PC-9 (cell line): ENCODE data around the gene ZDHHC18. TPM values are rescaled to one million over a fixed set of nuclear protein-coding genes. Genes with fewer than 3 reads are reported as not detected.
A peak's percentile ranks its signal among the peaks of the same experiment; 100 is the strongest.

ENCODE experiments used
- BruUV-seq: library from RNA; stranded (reverse); fragments of 400-500 nt; replicated peaks from 2 replicates; lab custom pipeline; 2021; lab: Mats Ljungman, UMichigan
- CTCF ChIA-PET: fragments of 300-600 bp; sonication (Branson Sonifier 250); formaldehyde crosslinking; loops from one replicate; lab custom pipeline; 2022; ENCODE audit warnings: antibody characterized with exemption; lab: Charles Lee
- POLR2A ChIA-PET: fragments of 300-600 bp; sonication (Branson Sonifier 250); formaldehyde crosslinking; loops from one replicate; lab custom pipeline; 2022; ENCODE audit warnings: antibody characterized with exemption; ENCODE audit not compliant: unreplicated experiment; lab: Charles Lee
- DNase-seq, 2 experiments: peaks; one replicate each; pipeline versions ENCODE4 v3.0.0 to v3.0.0-alpha.2; 2015 to 2022; ENCODE audit warnings: mixed read lengths in 1 of 2
- H2AFZ ChIP-seq: fragments of 200-600 bp; sonication (generic); 2 replicates; pipeline ENCODE4 v1.8.1; 2017; ENCODE audit warnings: antibody characterized with exemption
- H3F3A ChIP-seq: fragments of 200-600 bp; sonication (generic); 2 replicates; pipeline ENCODE4 v1.8.1; 2017; ENCODE audit warnings: antibody characterized with exemption, mild to moderate bottlenecking, low read depth; ENCODE audit not compliant: insufficient read depth
- H3K27ac ChIP-seq: fragments of 200-600 bp; sonication (generic); 2 replicates; pipeline ENCODE4 v1.6.1; 2016; ENCODE audit warnings: mixed run types
- H3K27me3 ChIP-seq: fragments of 200-600 bp; sonication (generic); 2 replicates; pipeline ENCODE4 v1.6.1; 2016; ENCODE audit warnings: low read depth, mixed run types; ENCODE audit not compliant: insufficient read depth
- H3K36me3 ChIP-seq: fragments of 200-600 bp; sonication (generic); 2 replicates; pipeline ENCODE4 v1.6.1; 2016; ENCODE audit warnings: low read depth, mixed run types
- H3K4me1 ChIP-seq: fragments of 200-600 bp; sonication (generic); replicated peaks from 2 replicates; pipeline ENCODE4 v1.6.1; 2016; ENCODE audit warnings: mixed run types; ENCODE audit not compliant: insufficient read depth
- H3K4me2 ChIP-seq: fragments of 200-600 bp; sonication (generic); 2 replicates; pipeline ENCODE4 v1.6.1; 2017; ENCODE audit warnings: mixed run types
- H3K4me3 ChIP-seq: fragments of 200-600 bp; sonication (generic); 2 replicates; pipeline ENCODE4 v1.6.1; 2016; ENCODE audit warnings: mixed run types
- H3K79me2 ChIP-seq: fragments of 200-600 bp; sonication (generic); 2 replicates; pipeline ENCODE4 v1.6.1; 2017; ENCODE audit warnings: low read depth, mixed run types
- H3K9me2 ChIP-seq: fragments of 200-600 bp; sonication (generic); 2 replicates; pipeline ENCODE4 v1.8.1; 2017; ENCODE audit warnings: mild to moderate bottlenecking; ENCODE audit not compliant: insufficient read depth
- H3K9me3 ChIP-seq: fragments of 200-600 bp; sonication (generic); 2 replicates; pipeline ENCODE4 v1.8.1; 2016; ENCODE audit warnings: low read depth; ENCODE audit not compliant: insufficient read depth
- H4K20me1 ChIP-seq: fragments of 200-600 bp; sonication (generic); 2 replicates; pipeline ENCODE4 v1.8.1; 2017; ENCODE audit not compliant: insufficient read depth
- EZH2 ChIP-seq: fragments of 200-600 bp; sonication (generic); IDR thresholded peaks from 2 replicates; pipeline ENCODE4 v1.8.0; 2017; ENCODE audit warnings: antibody characterized with exemption, low read depth
- intact Hi-C: fragments of 100-400 bp; cut with micrococcal nuclease; formaldehyde crosslinking; loops from one replicate; pipeline ENCODE4 v1.10.0; 2022; ENCODE audit not compliant: unreplicated experiment
- total RNA-seq: library from RNA; stranded (reverse); gene quantifications from 2 replicates; pipeline ENCODE4 v1.2.3, GENCODE V29; 2021
- TF ChIP-seq, protein P1 (sequence below): fragments of 200-600 bp; sonication (generic); conservative IDR thresholded peaks from 2 replicates; pipeline ENCODE4 v1.6.1; 2017; ENCODE audit warnings: mixed run types, antibody characterized with exemption, mild to moderate bottlenecking, moderate library complexity

The ZDHHC18 gene
- total RNA-seq, 1 experiment from 2014 or later: 36.1 TPM

DNA sequence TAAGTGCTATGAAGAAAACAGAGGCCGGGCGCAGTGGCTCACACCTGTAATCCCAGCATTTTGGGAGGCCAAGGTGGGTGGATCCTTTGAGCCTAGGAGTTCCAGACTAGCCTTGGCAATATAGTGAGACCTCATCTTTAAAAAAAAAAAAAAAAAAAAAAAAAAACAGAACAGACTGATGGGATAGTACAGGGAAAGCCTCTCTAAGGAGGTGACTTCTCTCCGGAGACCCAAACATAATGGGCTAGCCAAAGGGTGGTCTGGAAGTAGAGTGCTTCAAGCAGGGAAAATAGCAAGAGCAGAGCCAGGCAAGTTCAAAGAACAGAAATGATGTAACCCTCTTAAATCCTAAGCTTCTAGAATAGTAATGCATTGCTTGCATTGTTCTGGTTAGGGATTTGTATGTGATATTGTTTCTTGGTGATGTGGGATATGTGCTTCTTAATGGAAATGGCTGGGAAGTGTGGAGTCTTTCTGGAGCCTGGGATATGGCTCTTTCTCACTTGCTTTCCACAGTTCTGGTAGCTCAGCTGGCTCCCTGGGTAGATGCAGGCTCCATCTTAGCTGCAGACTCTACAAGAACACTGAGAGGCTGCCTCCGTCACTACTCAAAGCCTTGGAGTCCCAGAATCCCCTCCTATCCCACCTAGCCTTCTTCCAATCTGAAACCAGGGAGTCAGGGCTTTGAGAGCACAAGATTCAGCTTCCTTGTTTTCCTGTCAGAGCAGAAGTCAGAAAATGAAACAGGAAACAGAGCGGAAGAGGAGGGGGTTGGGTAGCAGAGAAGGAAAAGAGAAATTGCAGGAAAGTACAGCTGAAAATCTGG is 40.7 kb upstream of the ZDHHC18 start:
- Histone ChIP-seq H3K4me3 (no peak overlapping the region), H3K79me2 (peaks cover 20% of the 10 kb centered on the region), H2AFZ (no peak overlapping the region), H3F3A (peaks cover 47% of the 10 kb centered on the region), H3K4me1 (peaks cover 61% of the 10 kb centered on the region), H3K9me2 (no peaks in the 10 kb centered on the region), H3K36me3 (0 out of 2 replicates have a peak, but pooled peaks cover 4% of the 10 kb centered on the region), H3K9me3 (no peaks in the 10 kb centered on the region), H3K27me3 (no peaks in the 10 kb centered on the region), H3K27ac (peak overlapping the region; percentile 92), H3K4me2 (peak overlapping the region; percentile 99), H4K20me1 (no peaks in the 10 kb centered on the region)
- intact Hi-C loops: no loop called here
- CTCF ChIA-PET: no interaction called here
- DNase-seq: no peak
- no TSS peak for BruUV-seq
- TF ChIP-seq EZH2: no peak
- TF ChIP-seq, protein P1, sequence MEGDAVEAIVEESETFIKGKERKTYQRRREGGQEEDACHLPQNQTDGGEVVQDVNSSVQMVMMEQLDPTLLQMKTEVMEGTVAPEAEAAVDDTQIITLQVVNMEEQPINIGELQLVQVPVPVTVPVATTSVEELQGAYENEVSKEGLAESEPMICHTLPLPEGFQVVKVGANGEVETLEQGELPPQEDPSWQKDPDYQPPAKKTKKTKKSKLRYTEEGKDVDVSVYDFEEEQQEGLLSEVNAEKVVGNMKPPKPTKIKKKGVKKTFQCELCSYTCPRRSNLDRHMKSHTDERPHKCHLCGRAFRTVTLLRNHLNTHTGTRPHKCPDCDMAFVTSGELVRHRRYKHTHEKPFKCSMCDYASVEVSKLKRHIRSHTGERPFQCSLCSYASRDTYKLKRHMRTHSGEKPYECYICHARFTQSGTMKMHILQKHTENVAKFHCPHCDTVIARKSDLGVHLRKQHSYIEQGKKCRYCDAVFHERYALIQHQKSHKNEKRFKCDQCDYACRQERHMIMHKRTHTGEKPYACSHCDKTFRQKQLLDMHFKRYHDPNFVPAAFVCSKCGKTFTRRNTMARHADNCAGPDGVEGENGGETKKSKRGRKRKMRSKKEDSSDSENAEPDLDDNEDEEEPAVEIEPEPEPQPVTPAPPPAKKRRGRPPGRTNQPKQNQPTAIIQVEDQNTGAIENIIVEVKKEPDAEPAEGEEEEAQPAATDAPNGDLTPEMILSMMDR: no peak
- POLR2A ChIA-PET: interaction anchor here (0.6 kb wide), 1 partner anchor 13 kb away, joined by 3 read pairs; no protein-coding TSS in a partner anchor

GRCh38 chr1:26786437-26787380 is 39.8 kb upstream of the ZDHHC18 start:
- BruUV-seq: no TSS peak
- Histone ChIP-seq H3K27me3 (no peaks in the 10 kb centered on the region), H3K9me2 (no peaks in the 10 kb centered on the region), H3F3A (peaks cover 44% of the 10 kb centered on the region), H3K36me3 (0 out of 2 replicates have a peak, but pooled peaks cover 4% of the 10 kb centered on the region), H4K20me1 (no peaks in the 10 kb centered on the region), H3K27ac (peak overlapping the region; percentile 92), H2AFZ (no peak overlapping the region), H3K4me1 (peaks cover 61% of the 10 kb centered on the region), H3K4me2 (peak overlapping the region; percentile 99), H3K9me3 (no peaks in the 10 kb centered on the region), H3K79me2 (peaks cover 20% of the 10 kb centered on the region), H3K4me3 (peak overlapping the region; percentile 93)
- POLR2A ChIA-PET: interaction anchor here (0.5 to 0.7 kb wide), 4 partner anchors 13 to 94 kb away, joined by 3 to 30 read pairs (median 3); no protein-coding TSS in a partner anchor
- peak; percentile 78 to 81 for DNase-seq
- CTCF ChIA-PET: no interaction called here
- intact Hi-C loops: loop anchor here (1.0 kb wide), 2 partner anchors 15 to 91 kb away; no protein-coding TSS in a partner anchor
- TF ChIP-seq, protein P1: no peak
- TF ChIP-seq EZH2: no peak

GRCh38 chr1:26787381-26787705 is 39.1 kb upstream of the ZDHHC18 start:
- Histone ChIP-seq H2AFZ (peak overlapping the region; percentile 81), H3K36me3 (0 out of 2 replicates have a peak, but pooled peaks cover 1% of the 10 kb centered on the region), H3K79me2 (peaks cover 20% of the 10 kb centered on the region), H3K4me1 (peaks cover 58% of the 10 kb centered on the region), H3K27me3 (no peaks in the 10 kb centered on the region), H3K9me3 (no peaks in the 10 kb centered on the region), H3F3A (peaks cover 43% of the 10 kb centered on the region; the same call in 1 of the 2 replicates), H4K20me1 (no peaks in the 10 kb centered on the region), H3K4me3 (peak overlapping the region; percentile 93), H3K27ac (peak overlapping the region; percentile 92), H3K4me2 (peak overlapping the region; percentile 99), H3K9me2 (no peaks in the 10 kb centered on the region)
- DNase-seq: peak in 1 of 2 experiments; percentile 42
- POLR2A ChIA-PET: interaction anchor here (0.6 to 0.7 kb wide), 2 partner anchors 82 to 94 kb away, joined by 5 to 30 read pairs; no protein-coding TSS in a partner anchor
- TSS peak; percentile 63 for BruUV-seq
- CTCF ChIA-PET: no interaction called here
- intact Hi-C loops: loop anchor here (1.0 kb wide), 2 partner anchors 16 to 92 kb away; no protein-coding TSS in a partner anchor
- TF ChIP-seq, protein P1: no peak
- no peak for TF ChIP-seq EZH2
